MM.1S (cell line): Measurements from ENCODE around the gene ZBTB47.

ENCODE experiments used
- CTCF ChIP-seq: fragments of 300-600 bp; sonication (generic); IDR thresholded peaks from 2 replicates; pipeline ENCODE4 v1.5.1; 2016; ENCODE audit warnings: antibody characterized with exemption, low read length, mixed read lengths
- EZH2 ChIP-seq: fragments of 300-600 bp; sonication (generic); optimal IDR thresholded peaks from 2 replicates; pipeline ENCODE3; 2017; ENCODE audit warnings: low read depth, mild to moderate bottlenecking, antibody characterized with exemption, low read length, mixed read lengths
- EZH2phosphoT487 ChIP-seq: fragments of 300-600 bp; sonication (generic); IDR thresholded peaks from 2 replicates; pipeline ENCODE4 v1.6.1; 2018; ENCODE audit warnings: antibody characterized with exemption, low read length

GRCh38 chr3:42703695-42704025 lies 50.2 kb downstream of the ZBTB47 start:
- no peak for TF ChIP-seq CTCF
- TF ChIP-seq EZH2: no peak
- TF ChIP-seq EZH2phosphoT487: no peak
